Esophagus muscularis mucosa (tissue), 4 donors: ENCODE measurements around the gene EMP1. TPM values are rescaled to one million over a fixed set of nuclear protein-coding genes. Genes with fewer than 3 reads are reported as not detected.
A peak's percentile ranks its signal among the peaks of the same experiment; 100 is the strongest.

Experiments
- DNase-seq: peaks from one replicate; pipeline ENCODE4 v3.0.0-alpha.2; 2017; ENCODE audit errors: extremely low spot score
- H3K27ac ChIP-seq, 4 donors: fragments of 200-600 bp; sonication (generic); replicated peaks in 1 of 4; 1 replicate in 3 of 4; 2 replicates in 1 of 4; pipeline ENCODE4 v1.5.1; 2016 to 2019; ENCODE audit warnings: mild to moderate bottlenecking in 1 of 4
- H3K27me3 ChIP-seq, 4 donors: fragments of 200-600 bp; sonication (generic); one replicate each; pipeline versions ENCODE4 v1.5.1 to v1.6.0; 2016 to 2019
- H3K36me3 ChIP-seq, 4 donors: fragments of 200-600 bp; sonication (generic); one replicate each; pipeline ENCODE4 v1.5.1; 2016 to 2019
- H3K4me1 ChIP-seq, 4 donors: fragments of 200-600 bp; sonication (generic); one replicate each; pipeline ENCODE4 v1.5.1; 2016 to 2019
- H3K4me3 ChIP-seq, 4 donors: fragments of 200-600 bp; sonication (generic); 1 replicate in 2 of 4; 2 replicates in 2 of 4; pipeline ENCODE4 v1.5.1; 2016 to 2019; ENCODE audit warnings: mild to moderate bottlenecking in 4 of 4, moderate library complexity in 1 of 4
- H3K9me3 ChIP-seq, 4 donors: fragments of 200-600 bp; sonication (generic); 1 replicate in 3 of 4; 2 replicates in 1 of 4; pipeline ENCODE4 v1.5.1; 2016 to 2019
- EP300 ChIP-seq: sonication (generic); formaldehyde crosslinking; IDR thresholded peaks from one replicate; pipeline ENCODE4 v1.6.1; 2017; ENCODE audit warnings: antibody characterized with exemption
- POLR2A ChIP-seq: fragments of 450-650 bp; IDR thresholded peaks from one replicate; pipeline ENCODE4 v1.6.1; 2017; ENCODE audit warnings: antibody characterized with exemption, moderate library complexity, mild to moderate bottlenecking, low read depth
- POLR2AphosphoS5 ChIP-seq, 2 donors: sonication (generic); formaldehyde crosslinking; IDR thresholded peaks; one replicate each; pipeline ENCODE4 v1.6.1; 2017; ENCODE audit warnings: antibody characterized with exemption in 2 of 2
- whole genome bisulfite sequencing: methylation state at CpG from one replicate; pipeline ENCODE4 v1.1.5; 2018; 5-methylcytosine and 5-hydroxymethylcytosine counted together
- intact Hi-C: fragments of 100-400 bp; cut with DNase I; formaldehyde crosslinking; loops from one replicate; pipeline ENCODE4 v1.15.1; 2023
- total RNA-seq, 4 donors: library from RNA; depleted of rRNA; stranded (reverse); fragments of >200 nt; gene quantifications; one replicate each; pipeline versions ENCODE4 v1.1.0 to v1.2.1, GENCODE V29; 2016
- TF ChIP-seq, protein P1 (sequence below), 3 experiments: fragments of 200-600 bp in 2 of 3; fragments of 450-650 bp in 1 of 3; sonication (generic) in 2 of 3; IDR thresholded peaks; one replicate each; pipeline ENCODE4 v1.5.1; 2017 to 2019; ENCODE audit warnings: antibody characterized with exemption in 3 of 3, mild to moderate bottlenecking in 2 of 3, moderate library complexity in 1 of 3

Gene EMP1
- total RNA-seq, 4 donors from 2014 or later: 42.8 to 425 (median 63.0) TPM

DNA sequence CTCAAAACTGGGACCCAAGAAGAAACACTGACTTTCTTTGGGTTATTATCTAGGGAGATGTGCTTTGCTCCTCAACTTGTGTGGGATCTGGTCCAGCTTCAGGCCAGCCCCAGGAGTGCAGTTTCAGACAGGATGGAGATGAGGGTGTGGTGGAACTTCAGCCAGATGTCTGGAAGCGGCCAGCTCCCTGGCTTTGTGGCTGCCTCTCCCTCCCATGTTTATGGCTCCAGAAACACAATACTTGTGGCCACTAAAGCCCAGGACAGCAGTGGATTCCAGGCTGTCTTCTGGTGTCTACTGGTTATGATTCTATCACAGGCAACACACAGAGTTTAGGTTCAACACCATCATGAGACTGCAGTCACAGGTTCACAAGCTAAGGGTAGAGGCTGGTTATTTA is 44.2 kb upstream of the EMP1 start:
- H3K4me1 ChIP-seq: peaks cover 8 to 17% (median 16%) of the 10 kb centered on the region in 4 donors
- H3K36me3 ChIP-seq: no peaks in the 10 kb centered on the region
- WGBS: no CpG with 5 or more reads among the region's 1 CpG
- no peak overlapping the region for H3K27ac ChIP-seq
- no peak overlapping the region for H3K4me3 ChIP-seq
- intact Hi-C loops: no loop called here
- TF ChIP-seq POLR2AphosphoS5 (IDR thresholded peaks at IDR 0.05): no peak
- TF ChIP-seq, protein P1, sequence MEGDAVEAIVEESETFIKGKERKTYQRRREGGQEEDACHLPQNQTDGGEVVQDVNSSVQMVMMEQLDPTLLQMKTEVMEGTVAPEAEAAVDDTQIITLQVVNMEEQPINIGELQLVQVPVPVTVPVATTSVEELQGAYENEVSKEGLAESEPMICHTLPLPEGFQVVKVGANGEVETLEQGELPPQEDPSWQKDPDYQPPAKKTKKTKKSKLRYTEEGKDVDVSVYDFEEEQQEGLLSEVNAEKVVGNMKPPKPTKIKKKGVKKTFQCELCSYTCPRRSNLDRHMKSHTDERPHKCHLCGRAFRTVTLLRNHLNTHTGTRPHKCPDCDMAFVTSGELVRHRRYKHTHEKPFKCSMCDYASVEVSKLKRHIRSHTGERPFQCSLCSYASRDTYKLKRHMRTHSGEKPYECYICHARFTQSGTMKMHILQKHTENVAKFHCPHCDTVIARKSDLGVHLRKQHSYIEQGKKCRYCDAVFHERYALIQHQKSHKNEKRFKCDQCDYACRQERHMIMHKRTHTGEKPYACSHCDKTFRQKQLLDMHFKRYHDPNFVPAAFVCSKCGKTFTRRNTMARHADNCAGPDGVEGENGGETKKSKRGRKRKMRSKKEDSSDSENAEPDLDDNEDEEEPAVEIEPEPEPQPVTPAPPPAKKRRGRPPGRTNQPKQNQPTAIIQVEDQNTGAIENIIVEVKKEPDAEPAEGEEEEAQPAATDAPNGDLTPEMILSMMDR (IDR thresholded peaks at IDR 0.05): no peak
- no peak for TF ChIP-seq EP300
- no peak for TF ChIP-seq POLR2A
- DNase-seq: peak; percentile 91
- H3K27me3 ChIP-seq: no peaks in the 10 kb centered on the region
- peaks cover 0 to 4% (median 0%) of the 10 kb centered on the region in 4 donors for H3K9me3 ChIP-seq

DNA sequence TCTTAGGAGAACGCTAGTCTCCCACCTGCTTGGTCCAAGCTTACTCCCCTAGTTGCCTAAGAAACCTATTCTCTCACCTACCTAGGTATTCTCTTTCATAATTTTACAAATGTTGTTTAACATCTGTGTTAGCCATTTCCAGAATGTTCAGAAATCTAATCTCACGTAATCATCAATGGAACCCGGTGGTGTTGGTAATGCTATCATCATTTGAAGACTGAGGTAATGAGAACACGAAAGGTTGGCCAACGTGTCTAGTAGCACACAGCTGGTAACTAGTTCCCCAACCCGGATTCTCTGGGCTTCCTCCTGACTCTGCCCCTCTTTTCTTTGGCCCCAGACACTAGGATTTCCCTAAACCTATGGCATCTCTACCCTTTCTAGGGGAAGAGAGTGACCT is 43.8 kb upstream of the EMP1 start:
- no peak overlapping the region for H3K27ac ChIP-seq
- intact Hi-C loops: no loop called here
- TF ChIP-seq, protein P1 (IDR thresholded peaks at IDR 0.05): no peak
- TF ChIP-seq POLR2AphosphoS5 (IDR thresholded peaks at IDR 0.05): no peak
- TF ChIP-seq EP300: no peak
- no peak for TF ChIP-seq POLR2A
- WGBS: 87% methylated on average over 6 of the region's 6 CpGs
- H3K4me1 ChIP-seq: peaks cover 8 to 17% (median 16%) of the 10 kb centered on the region in 4 donors
- no peaks in the 10 kb centered on the region for H3K36me3 ChIP-seq
- no peaks in the 10 kb centered on the region for H3K27me3 ChIP-seq
- H3K4me3 ChIP-seq: no peak overlapping the region
- DNase-seq: no peak
- peaks cover 0 to 4% (median 0%) of the 10 kb centered on the region in 4 donors for H3K9me3 ChIP-seq

DNA sequence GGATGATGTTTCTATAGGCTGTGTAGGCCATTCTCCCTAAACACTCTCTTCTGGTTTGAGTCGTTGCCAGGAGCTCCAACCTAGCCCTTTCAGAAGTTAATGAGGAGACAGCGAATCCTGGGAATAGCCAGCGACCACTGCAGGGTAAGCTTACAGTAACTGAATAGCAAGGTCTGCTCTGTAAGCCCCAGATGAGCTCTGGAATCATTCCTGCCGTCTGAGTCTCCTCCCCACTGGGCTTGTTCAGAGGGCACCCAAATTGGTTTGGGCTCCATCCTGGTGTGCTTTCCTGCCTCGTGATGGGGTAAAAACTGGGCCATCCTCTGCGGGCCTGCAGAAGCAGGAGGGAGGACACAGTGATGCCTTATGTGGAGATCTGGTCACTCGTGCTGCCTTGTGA is 43.3 kb upstream of the EMP1 start:
- peak; percentile 60 for DNase-seq
- Histone ChIP-seq H3K27ac (no peak overlapping the region), H3K4me3 (no peak overlapping the region), H3K9me3 (peaks cover 0 to 4% (median 0%) of the 10 kb centered on the region in 4 donors), H3K36me3 (no peaks in the 10 kb centered on the region), H3K27me3 (no peaks in the 10 kb centered on the region), H3K4me1 (peaks cover 8 to 17% (median 15%) of the 10 kb centered on the region in 4 donors)
- WGBS: 81% methylated on average over 7 of the region's 7 CpGs
- TF ChIP-seq EP300 (no peak), POLR2AphosphoS5 (IDR thresholded peaks at IDR 0.05) (no peak), POLR2A (no peak)
- TF ChIP-seq, protein P1 (IDR thresholded peaks at IDR 0.05): no peak
- intact Hi-C loops: no loop called here

DNA sequence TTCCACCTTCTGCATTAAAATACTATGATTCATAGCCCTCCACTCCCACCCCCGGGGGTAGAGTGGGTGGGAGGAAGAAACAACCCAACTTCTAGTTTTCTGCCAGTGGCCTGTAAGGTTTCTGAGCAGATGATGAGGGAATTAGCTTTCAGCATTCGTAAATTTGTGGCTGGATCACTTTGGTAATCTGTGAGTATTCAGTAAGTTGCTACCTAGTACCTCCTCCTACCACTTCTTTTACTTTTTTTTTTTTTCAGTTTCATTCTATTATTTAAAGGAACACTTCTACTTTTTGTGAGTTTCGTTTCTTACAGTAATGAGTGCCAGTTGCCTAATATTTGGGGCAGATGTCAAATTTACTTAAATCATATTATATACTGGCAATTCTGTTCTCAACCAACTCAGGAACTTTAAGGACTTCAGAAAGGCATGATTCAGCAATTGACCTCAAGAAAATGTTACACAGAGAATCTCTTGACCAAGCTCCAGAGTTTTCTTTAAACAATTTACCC is 42.4 kb upstream of the EMP1 start:
- H3K4me1 ChIP-seq: peaks cover 8 to 15% (median 11%) of the 10 kb centered on the region in 4 donors
- intact Hi-C loops: no loop called here
- no peak for TF ChIP-seq POLR2AphosphoS5 (IDR thresholded peaks at IDR 0.05)
- TF ChIP-seq POLR2A: no peak
- TF ChIP-seq, protein P1 (IDR thresholded peaks at IDR 0.05): no peak
- no peak for TF ChIP-seq EP300
- no peak overlapping the region for H3K27ac ChIP-seq
- no peak overlapping the region for H3K4me3 ChIP-seq
- WGBS: 34% methylated on average over 3 of the region's 3 CpGs
- no peaks in the 10 kb centered on the region for H3K27me3 ChIP-seq
- no peaks in the 10 kb centered on the region for H3K36me3 ChIP-seq
- peaks cover 0 to 4% (median 0%) of the 10 kb centered on the region in 4 donors for H3K9me3 ChIP-seq
- peak; percentile 75 for DNase-seq

DNA sequence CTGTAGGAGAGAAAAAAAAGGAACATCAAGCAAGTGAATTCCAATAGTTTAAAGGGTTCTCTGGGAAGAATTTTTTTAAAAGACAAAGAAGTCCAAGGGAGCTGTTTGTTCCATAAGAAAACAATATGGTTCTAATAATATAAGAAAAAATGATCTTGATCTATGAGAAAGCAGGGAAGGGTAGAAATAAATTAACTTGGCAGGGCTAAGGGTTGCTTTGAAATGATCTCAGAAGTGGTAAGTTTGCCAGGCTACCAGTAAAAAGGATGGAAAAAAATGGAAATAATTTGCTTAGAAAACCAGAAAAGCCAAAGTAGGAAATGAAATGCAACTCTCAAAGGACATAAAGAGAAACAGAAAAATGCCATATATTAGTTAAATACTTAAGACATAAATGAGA is 41.7 kb upstream of the EMP1 start:
- Histone ChIP-seq H3K36me3 (no peaks in the 10 kb centered on the region), H3K27me3 (no peaks in the 10 kb centered on the region), H3K9me3 (peaks cover 0 to 4% (median 0%) of the 10 kb centered on the region in 4 donors), H3K27ac (no peak overlapping the region), H3K4me3 (no peak overlapping the region), H3K4me1 (peaks cover 8 to 15% (median 11%) of the 10 kb centered on the region in 4 donors)
- no peak for DNase-seq
- intact Hi-C loops: no loop called here
- TF ChIP-seq POLR2AphosphoS5 (IDR thresholded peaks at IDR 0.05) (no peak), POLR2A (no peak), EP300 (no peak)
- TF ChIP-seq, protein P1 (IDR thresholded peaks at IDR 0.05): no peak
